Common myeloid progenitor, CD34-positive (primary cell): Measurements from ENCODE around the gene BORCS5.

Source experiments
- CTCF ChIA-PET: fragments of 350-600 bp; sonication (Branson Sonifier 250); formaldehyde crosslinking; loops from one replicate; lab custom pipeline; 2021; ENCODE audit warnings: antibody characterized with exemption; lab: Charles Lee
- POLR2A ChIA-PET: fragments of 350-600 bp; sonication (Branson Sonifier 250); formaldehyde crosslinking; loops from one replicate; lab custom pipeline; 2021; ENCODE audit warnings: antibody characterized with exemption; lab: Charles Lee
- DNase-seq, 3 donors: peaks; one replicate each; pipeline versions ENCODE4 v3.0.0 to v3.0.0-alpha.2; 2013
- H3K27ac ChIP-seq, 2 experiments: 1 replicate in 1 of 2; 2 replicates in 1 of 2; pipeline ENCODE4 v1.7.0; 2013; ENCODE audit warnings: inconsistent platforms in 2 of 2, low read length in 2 of 2, mild to moderate bottlenecking in 2 of 2, low read depth in 1 of 2, moderate library complexity in 1 of 2; ENCODE audit not compliant: severe bottlenecking in 2 of 2, insufficient read depth in 1 of 2, poor library complexity in 1 of 2
- H3K27me3 ChIP-seq, 5 experiments: replicated peaks in 2 of 5; 1 replicate in 3 of 5; 2 replicates in 2 of 5; pipeline versions ENCODE4 v1.6.1 to v1.7.0; 2013; ENCODE audit warnings: low read length in 4 of 5, mild to moderate bottlenecking in 2 of 5, moderate library complexity in 2 of 5, inconsistent platforms in 1 of 5; ENCODE audit not compliant: insufficient read depth in 5 of 5, control insufficient read depth in 4 of 5
- H3K36me3 ChIP-seq, 4 experiments: 1 replicate in 2 of 4; 2 replicates in 2 of 4; pipeline versions ENCODE4 v1.6.1 to v1.7.0; 2013; ENCODE audit warnings: low read length in 3 of 4, control low read depth in 1 of 4, mild to moderate bottlenecking in 1 of 4; ENCODE audit not compliant: control insufficient read depth in 4 of 4, insufficient read depth in 4 of 4
- H3K4me1 ChIP-seq, 4 experiments: 1 replicate in 3 of 4; 2 replicates in 1 of 4; pipeline versions ENCODE4 v1.6.1 to v1.7.1; 2013; ENCODE audit warnings: low read length in 3 of 4, mild to moderate bottlenecking in 3 of 4, control low read depth in 1 of 4, inconsistent platforms in 1 of 4, moderate library complexity in 1 of 4; ENCODE audit not compliant: control insufficient read depth in 4 of 4, insufficient read depth in 4 of 4; ENCODE audit errors: control extremely low read depth in 1 of 4
- H3K4me3 ChIP-seq, 7 experiments: 1 replicate in 4 of 7; 2 replicates in 3 of 7; pipeline versions ENCODE4 v1.5.1 to v1.7.0; 2013; ENCODE audit warnings: mild to moderate bottlenecking in 7 of 7, low read length in 6 of 7, moderate library complexity in 6 of 7, inconsistent platforms in 2 of 7, low read depth in 2 of 7, control low read depth in 1 of 7; ENCODE audit not compliant: insufficient read depth in 4 of 7, control insufficient read depth in 1 of 7; ENCODE audit errors: extremely low read depth in 1 of 7
- H3K9me3 ChIP-seq, 5 experiments: 1 replicate in 4 of 5; 2 replicates in 1 of 5; pipeline versions ENCODE4 v1.6.1 to v1.7.1; 2013; ENCODE audit warnings: low read length in 4 of 5, mild to moderate bottlenecking in 2 of 5, inconsistent platforms in 1 of 5, low read depth in 1 of 5, moderate library complexity in 1 of 5; ENCODE audit not compliant: control insufficient read depth in 4 of 5, insufficient read depth in 2 of 5; ENCODE audit errors: control extremely low read depth in 1 of 5
- WGBS: methylation state at CpG from one replicate; pipeline ENCODE4 v1.1.5; 2013; ENCODE audit not compliant: insufficient coverage; 5-methylcytosine and 5-hydroxymethylcytosine counted together

BORCS5 gene

DNA sequence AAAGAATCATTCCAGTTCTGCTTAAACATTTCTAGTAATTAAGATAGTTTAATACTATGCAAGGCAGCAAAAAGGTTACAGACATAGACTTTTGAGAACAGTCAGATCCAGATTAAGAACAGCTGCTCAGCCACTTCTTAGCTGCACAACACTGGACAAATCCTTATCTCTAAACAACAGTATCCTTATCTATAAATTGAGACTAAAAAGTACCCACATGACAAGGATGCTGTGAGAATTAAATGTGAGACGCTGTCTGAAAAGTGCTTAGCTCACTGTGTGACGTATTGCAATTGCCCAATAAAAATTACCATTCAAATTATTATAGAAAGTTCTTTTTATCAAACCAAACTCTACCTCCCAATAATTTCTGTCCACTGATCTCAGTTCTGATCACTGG lies 35.5 kb downstream of the BORCS5 start:
- Histone ChIP-seq H3K27ac (no peak overlapping the region), H3K27me3 (no peaks in the 10 kb centered on the region), H3K9me3 (no peaks in the 10 kb centered on the region), H3K4me3 (no peak overlapping the region), H3K4me1 (peaks cover 0 to 7% (median 0%) of the 10 kb centered on the region in 4 experiments), H3K36me3 (peaks cover 0 to 2% (median 0%) of the 10 kb centered on the region in 4 experiments)
- CTCF ChIA-PET, result interaction anchor here (1.6 to 1.7 kb wide), 2 partner anchors 43 to 89 kb away, joined by 3 to 4 read pairs; partner anchors contain the start of gene MANSC1
- no CpG with 5 or more reads among the region's 2 CpGs for WGBS
- DNase-seq, result peak; percentile 68 to 88 (median 75)
- POLR2A ChIA-PET, result no interaction called here

DNA sequence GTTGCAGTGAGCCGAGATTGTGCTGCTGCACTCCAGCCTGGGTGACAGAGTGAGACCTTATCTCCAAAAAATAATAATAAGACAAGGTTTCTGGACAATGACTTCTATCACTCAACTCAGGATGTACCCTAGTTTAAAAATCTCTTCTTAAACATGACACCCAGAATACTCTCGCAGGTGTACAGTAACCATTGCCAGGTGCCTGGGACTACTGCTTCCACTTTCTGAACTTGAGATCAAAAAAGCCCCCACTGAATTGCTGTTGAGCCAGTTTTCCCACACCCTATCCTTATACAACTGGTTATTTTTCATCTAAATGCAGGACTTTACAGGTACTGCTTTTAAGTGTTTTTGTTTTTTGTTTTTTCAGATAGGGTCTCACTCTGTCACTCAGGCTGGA lies 36.3 kb downstream of the BORCS5 start:
- no peak for DNase-seq
- ChIA-PET POLR2A (no interaction called here), CTCF (interaction anchor here (1.7 kb wide), 1 partner anchor 88 kb away, joined by 4 read pairs; no protein-coding TSS in a partner anchor)
- no peaks in the 10 kb centered on the region for H3K9me3 ChIP-seq
- H3K27ac ChIP-seq, result no peak overlapping the region
- H3K4me1 ChIP-seq, result peaks cover 0 to 7% (median 0%) of the 10 kb centered on the region in 4 experiments
- H3K36me3 ChIP-seq, result peaks cover 0 to 2% (median 0%) of the 10 kb centered on the region in 4 experiments
- H3K4me3 ChIP-seq, result no peak overlapping the region
- WGBS, result 93% methylated on average over 2 of the region's 2 CpGs
- H3K27me3 ChIP-seq, result no peaks in the 10 kb centered on the region

DNA sequence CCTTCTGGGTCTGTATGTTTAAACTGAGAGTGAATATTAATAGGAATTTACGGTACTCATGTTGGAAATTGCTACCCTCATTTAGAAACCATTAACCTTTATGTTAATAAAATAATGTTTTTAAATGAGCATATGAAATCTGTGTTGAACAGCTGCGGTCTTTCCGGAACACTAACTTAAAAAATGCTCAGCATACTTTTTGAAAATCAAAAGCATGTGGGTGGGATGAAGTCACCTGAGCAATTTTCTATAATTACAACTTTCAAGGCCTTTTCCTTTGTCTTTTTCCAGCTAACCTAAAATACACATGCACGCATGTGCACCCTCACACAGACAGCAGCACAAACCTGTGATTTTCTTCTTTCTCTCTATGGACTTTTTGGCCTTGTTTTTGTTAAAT lies 39.8 kb downstream of the BORCS5 start:
- Histone ChIP-seq H3K9me3 (no peaks in the 10 kb centered on the region), H3K4me1 (peaks cover 0 to 7% (median 0%) of the 10 kb centered on the region in 4 experiments), H3K36me3 (peaks cover 0 to 2% (median 0%) of the 10 kb centered on the region in 4 experiments), H3K4me3 (no peak overlapping the region), H3K27ac (no peak overlapping the region), H3K27me3 (no peaks in the 10 kb centered on the region)
- no CpG with 5 or more reads among the region's 4 CpGs for WGBS
- ChIA-PET CTCF (interaction anchor here (1.1 kb wide), 1 partner anchor 19 kb away, joined by 4 read pairs; no protein-coding TSS in a partner anchor), POLR2A (no interaction called here)
- no peak for DNase-seq

GRCh38 chr12:12397184-12397583 lies 40.3 kb downstream of the BORCS5 start:
- H3K4me3 ChIP-seq, result no peak overlapping the region
- peaks cover 0 to 4% (median 0%) of the 10 kb centered on the region in 4 experiments for H3K4me1 ChIP-seq
- H3K9me3 ChIP-seq, result no peaks in the 10 kb centered on the region
- no peaks in the 10 kb centered on the region for H3K27me3 ChIP-seq
- no peak for DNase-seq
- no peak overlapping the region for H3K27ac ChIP-seq
- H3K36me3 ChIP-seq, result peaks cover 0 to 2% (median 0%) of the 10 kb centered on the region in 4 experiments
- ChIA-PET CTCF (interaction anchor here (0.9 to 1.1 kb wide), 2 partner anchors 20 to 225 kb away, joined by 3 to 4 read pairs; no protein-coding TSS in a partner anchor), POLR2A (no interaction called here)
- 100% methylated on average over 4 of the region's 5 CpGs for WGBS

DNA sequence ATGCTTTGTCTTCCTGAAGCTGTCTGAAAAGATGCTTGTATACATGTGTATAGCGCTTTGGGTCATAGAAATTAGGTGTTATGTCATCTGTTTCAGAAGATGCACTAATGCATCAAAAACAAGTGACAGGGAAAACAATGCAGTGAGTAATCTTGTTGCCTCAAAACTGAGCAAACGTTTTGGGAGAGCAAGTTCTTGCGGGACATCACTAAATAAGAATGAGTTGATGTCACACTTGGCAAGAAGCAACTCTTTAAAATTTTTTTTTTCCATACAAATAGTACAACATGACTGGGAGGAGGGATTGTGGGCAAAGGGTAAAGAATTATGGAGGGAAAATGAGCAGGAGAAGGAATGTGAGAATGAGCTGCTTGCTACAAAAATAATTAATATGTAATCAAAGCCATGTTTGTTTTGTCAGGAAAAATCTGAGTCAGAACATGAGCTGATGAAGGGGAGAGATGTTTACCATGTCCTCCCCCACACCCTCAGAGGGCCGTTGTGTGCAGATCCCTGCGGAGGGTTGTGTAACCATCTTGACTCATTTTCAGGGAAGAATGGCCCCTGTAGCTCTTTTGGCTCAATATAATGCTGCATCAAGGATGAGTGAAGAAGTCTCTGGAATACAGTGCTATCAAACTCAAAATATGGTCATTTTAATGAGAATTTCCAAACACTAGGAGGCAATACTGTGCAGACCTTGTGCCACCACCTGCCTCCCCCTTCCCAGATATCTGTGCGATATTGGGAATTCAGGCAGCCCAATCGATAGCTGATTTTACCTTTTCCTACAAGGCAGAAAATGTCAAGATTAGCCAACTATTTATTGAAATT lies 41.4 kb downstream of the BORCS5 start:
- ChIA-PET POLR2A (no interaction called here), CTCF (interaction anchor here (0.9 kb wide), 1 partner anchor 226 kb away, joined by 3 read pairs; no protein-coding TSS in a partner anchor)
- Histone ChIP-seq H3K4me1 (peaks cover 0 to 6% (median 2%) of the 10 kb centered on the region in 4 experiments), H3K36me3 (peaks cover 0 to 2% (median 0%) of the 10 kb centered on the region in 4 experiments), H3K9me3 (no peaks in the 10 kb centered on the region), H3K27ac (no peak overlapping the region), H3K27me3 (no peaks in the 10 kb centered on the region), H3K4me3 (no peak overlapping the region)
- 98% methylated on average over 4 of the region's 7 CpGs for WGBS
- DNase-seq, result no peak

DNA sequence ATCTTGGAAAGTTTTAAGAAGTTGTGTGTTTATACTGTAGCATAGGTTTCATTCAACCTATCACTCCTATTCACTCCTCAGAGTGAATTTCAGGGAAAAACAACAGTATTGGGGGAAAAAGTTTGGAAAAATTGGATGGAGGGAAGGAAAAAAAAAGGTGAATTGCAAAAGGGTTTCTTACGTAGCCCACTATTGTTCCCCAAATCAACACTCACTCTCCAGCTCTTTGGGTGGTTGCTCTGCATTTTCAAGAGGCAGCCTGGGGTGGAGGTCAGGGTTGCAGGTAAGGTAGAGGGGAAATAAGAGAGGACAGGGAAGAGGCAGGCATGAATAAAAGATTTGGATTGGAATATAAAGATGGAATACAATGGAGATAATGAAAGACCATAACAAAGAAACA lies 42.3 kb downstream of the BORCS5 start:
- no peak for DNase-seq
- Histone ChIP-seq H3K9me3 (no peaks in the 10 kb centered on the region), H3K4me1 (peaks cover 0 to 7% (median 3%) of the 10 kb centered on the region in 4 experiments), H3K36me3 (peaks cover 0 to 2% (median 0%) of the 10 kb centered on the region in 4 experiments), H3K27ac (no peak overlapping the region), H3K27me3 (no peaks in the 10 kb centered on the region), H3K4me3 (no peak overlapping the region)
- ChIA-PET CTCF (no interaction called here), POLR2A (no interaction called here)
- no CpG with 5 or more reads among the region's 1 CpG for WGBS

GRCh38 chr12:12399776-12400305 lies 43.0 kb downstream of the BORCS5 start:
- H3K27ac ChIP-seq, result no peak overlapping the region
- ChIA-PET POLR2A (no interaction called here), CTCF (no interaction called here)
- no peaks in the 10 kb centered on the region for H3K27me3 ChIP-seq
- no peaks in the 10 kb centered on the region for H3K36me3 ChIP-seq
- DNase-seq, result no peak
- no peaks in the 10 kb centered on the region for H3K9me3 ChIP-seq
- H3K4me1 ChIP-seq, result peaks cover 0 to 7% (median 3%) of the 10 kb centered on the region in 4 experiments
- 93% methylated on average over 3 of the region's 4 CpGs for WGBS
- no peak overlapping the region for H3K4me3 ChIP-seq
